ENCODE results near the gene ZNF71.

The ZNF71 gene

DNA sequence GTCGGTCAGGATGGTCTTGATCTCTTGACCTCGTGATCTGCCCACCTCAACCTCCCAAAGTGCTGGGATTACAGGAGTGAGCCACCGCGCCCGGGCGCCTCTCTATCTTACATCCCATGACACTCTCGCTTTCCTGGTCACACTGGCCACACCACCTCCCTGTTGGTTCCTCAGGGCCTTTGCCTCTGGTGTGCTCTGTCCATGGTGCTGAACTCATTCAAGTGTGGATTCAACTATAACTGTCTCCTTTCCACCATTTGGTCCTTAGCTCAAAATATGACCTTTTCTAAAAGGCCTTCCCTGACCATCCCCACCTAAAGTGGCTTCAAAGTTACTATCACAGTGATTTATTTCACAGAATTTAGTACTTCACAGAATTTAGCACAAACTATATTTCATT lies 44.1 kb downstream of the ZNF71 start:
- TF ChIP-seq, protein P1, sequence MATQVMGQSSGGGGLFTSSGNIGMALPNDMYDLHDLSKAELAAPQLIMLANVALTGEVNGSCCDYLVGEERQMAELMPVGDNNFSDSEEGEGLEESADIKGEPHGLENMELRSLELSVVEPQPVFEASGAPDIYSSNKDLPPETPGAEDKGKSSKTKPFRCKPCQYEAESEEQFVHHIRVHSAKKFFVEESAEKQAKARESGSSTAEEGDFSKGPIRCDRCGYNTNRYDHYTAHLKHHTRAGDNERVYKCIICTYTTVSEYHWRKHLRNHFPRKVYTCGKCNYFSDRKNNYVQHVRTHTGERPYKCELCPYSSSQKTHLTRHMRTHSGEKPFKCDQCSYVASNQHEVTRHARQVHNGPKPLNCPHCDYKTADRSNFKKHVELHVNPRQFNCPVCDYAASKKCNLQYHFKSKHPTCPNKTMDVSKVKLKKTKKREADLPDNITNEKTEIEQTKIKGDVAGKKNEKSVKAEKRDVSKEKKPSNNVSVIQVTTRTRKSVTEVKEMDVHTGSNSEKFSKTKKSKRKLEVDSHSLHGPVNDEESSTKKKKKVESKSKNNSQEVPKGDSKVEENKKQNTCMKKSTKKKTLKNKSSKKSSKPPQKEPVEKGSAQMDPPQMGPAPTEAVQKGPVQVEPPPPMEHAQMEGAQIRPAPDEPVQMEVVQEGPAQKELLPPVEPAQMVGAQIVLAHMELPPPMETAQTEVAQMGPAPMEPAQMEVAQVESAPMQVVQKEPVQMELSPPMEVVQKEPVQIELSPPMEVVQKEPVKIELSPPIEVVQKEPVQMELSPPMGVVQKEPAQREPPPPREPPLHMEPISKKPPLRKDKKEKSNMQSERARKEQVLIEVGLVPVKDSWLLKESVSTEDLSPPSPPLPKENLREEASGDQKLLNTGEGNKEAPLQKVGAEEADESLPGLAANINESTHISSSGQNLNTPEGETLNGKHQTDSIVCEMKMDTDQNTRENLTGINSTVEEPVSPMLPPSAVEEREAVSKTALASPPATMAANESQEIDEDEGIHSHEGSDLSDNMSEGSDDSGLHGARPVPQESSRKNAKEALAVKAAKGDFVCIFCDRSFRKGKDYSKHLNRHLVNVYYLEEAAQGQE (IDR thresholded peaks at IDR 0.05; ENCODE audit: low read depth) = peak; percentile 88
- TF ChIP-seq TEAD4 (IDR thresholded peaks at IDR 0.05) = no peak

DNA sequence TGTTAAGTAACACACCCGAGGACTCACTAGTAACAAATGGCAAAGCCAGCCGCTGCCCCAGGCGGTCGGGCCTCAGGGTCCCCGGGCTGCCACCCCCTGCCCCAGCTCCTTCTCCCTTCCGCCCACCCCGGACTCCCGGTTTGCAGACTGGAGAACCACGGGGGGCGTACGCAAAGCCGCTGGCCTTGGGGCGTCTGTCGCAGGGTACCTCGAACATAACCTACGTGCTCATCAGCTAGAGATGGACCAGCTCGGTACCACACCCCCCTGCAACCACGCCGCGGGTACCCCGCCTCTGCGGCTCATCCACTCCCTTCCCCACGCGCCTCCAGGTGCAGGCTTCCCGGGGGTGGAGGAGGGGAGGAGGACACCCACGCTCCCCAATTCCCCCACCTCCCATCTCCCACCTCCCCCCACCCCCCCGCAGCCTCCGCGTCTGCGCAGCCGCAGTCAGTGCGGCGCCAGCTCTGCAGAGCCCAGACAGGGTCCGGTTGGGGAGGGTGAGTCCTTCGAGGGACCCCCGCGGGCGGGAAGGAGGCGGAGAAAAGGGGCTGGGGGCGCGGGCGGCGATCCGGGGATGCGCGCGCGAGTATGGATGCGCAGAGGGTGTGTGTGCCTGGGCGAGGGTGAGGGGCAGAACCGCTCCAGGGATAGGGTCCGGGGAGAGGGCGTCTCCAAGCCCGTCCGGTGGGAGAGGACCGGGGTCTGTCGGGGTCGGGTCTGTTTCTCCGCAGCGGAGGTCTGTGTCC lies 47.8 kb downstream of the ZNF71 start, which contains the start of gene SMIM17:
TSS of gene SMIM17 (plus strand) at position 449 of the 749 bp plus-strand sequence. CDS start 2,509 bp downstream, outside the sequence.
- TF ChIP-seq TAF1 (IDR thresholded peaks at IDR 0.05; ENCODE audit: low read depth) (no peak), FOXM1 (IDR thresholded peaks at IDR 0.05; ENCODE audit: borderline replicate concordance, low read depth) (no peak)
- TF ChIP-seq, protein P2, sequence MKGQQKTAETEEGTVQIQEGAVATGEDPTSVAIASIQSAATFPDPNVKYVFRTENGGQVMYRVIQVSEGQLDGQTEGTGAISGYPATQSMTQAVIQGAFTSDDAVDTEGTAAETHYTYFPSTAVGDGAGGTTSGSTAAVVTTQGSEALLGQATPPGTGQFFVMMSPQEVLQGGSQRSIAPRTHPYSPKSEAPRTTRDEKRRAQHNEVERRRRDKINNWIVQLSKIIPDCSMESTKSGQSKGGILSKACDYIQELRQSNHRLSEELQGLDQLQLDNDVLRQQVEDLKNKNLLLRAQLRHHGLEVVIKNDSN (IDR thresholded peaks at IDR 0.05) = no peak

DNA sequence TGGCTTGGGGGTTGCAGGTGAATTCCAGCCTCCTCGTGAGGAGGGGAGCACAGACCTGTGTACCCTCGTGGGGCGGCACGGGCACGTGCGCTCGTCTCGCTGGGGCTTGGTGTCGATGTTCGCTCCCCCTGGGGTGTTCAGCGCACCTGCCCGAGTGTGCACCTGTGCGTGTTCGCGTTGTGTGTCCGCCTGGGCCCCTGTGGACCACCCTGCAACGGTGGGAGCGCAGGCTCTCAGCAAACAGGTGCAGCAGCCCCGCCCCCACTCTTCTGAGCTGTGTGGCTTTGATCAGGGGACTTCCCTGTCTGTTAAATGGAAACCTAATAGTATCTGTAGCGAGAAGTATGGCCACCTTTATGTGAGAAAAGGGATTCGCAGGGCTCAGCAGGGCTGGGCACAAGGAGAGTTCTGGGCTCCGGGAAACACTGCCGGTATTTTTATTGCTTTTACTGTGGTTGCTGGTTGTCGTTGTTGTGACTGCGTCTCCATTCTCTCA lies 48.4 kb downstream of the ZNF71 start:
- TF ChIP-seq TEAD4 (IDR thresholded peaks at IDR 0.05) (no peak), RAD21 (IDR thresholded peaks at IDR 0.05; ENCODE audit: low read depth) (no peak), CEBPB (IDR thresholded peaks at IDR 0.05) (no peak)
- TF ChIP-seq, protein P2 (IDR thresholded peaks at IDR 0.05) = no peak

DNA sequence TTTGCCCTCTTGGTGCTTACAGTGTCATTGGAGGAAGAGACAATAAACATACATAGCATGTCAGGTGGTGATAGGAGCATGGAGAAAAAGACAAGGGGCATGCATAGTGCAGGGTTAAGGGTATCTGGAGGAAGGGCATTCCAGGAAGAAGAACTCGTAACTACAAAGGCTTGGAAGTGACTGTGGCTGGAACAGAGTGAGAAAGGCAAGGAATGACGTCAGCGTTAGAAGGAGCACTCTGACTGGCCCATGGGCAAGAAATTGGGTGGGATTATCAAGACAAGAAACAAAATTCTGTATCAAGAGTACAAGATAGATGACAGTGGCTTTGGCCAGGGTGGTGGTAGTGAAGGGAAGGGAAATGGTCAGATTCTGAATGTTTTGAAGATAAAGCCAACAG lies 59.0 kb downstream of the ZNF71 start:
- TF ChIP-seq ZBTB7A (IDR thresholded peaks at IDR 0.05; ENCODE audit: low read depth) (no peak), TAF1 (IDR thresholded peaks at IDR 0.05; ENCODE audit: low read depth) (no peak), EP300 (IDR thresholded peaks at IDR 0.05; ENCODE audit: borderline replicate concordance) (no peak), TCF12 (IDR thresholded peaks at IDR 0.05; ENCODE audit: low read depth) (no peak), FOXM1 (IDR thresholded peaks at IDR 0.05; ENCODE audit: borderline replicate concordance, low read depth) (no peak), CREB1 (IDR thresholded peaks at IDR 0.05; ENCODE audit: low read depth) (no peak), TEAD4 (IDR thresholded peaks at IDR 0.05) (no peak), EGR1 (IDR thresholded peaks at IDR 0.05) (no peak), CEBPB (IDR thresholded peaks at IDR 0.05) (no peak), NFIC (IDR thresholded peaks at IDR 0.05) (no peak), YY1 (IDR thresholded peaks at IDR 0.05; ENCODE audit: low read depth) (no peak), RAD21 (IDR thresholded peaks at IDR 0.05; ENCODE audit: low read depth) (no peak)
- TF ChIP-seq, protein P1 (IDR thresholded peaks at IDR 0.05; ENCODE audit: low read depth) = no peak
- TF ChIP-seq, protein P2 (IDR thresholded peaks at IDR 0.05) = no peak
- TF ChIP-seq, protein P3, sequence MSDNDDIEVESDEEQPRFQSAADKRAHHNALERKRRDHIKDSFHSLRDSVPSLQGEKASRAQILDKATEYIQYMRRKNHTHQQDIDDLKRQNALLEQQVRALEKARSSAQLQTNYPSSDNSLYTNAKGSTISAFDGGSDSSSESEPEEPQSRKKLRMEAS (IDR thresholded peaks at IDR 0.05) = no peak

DNA sequence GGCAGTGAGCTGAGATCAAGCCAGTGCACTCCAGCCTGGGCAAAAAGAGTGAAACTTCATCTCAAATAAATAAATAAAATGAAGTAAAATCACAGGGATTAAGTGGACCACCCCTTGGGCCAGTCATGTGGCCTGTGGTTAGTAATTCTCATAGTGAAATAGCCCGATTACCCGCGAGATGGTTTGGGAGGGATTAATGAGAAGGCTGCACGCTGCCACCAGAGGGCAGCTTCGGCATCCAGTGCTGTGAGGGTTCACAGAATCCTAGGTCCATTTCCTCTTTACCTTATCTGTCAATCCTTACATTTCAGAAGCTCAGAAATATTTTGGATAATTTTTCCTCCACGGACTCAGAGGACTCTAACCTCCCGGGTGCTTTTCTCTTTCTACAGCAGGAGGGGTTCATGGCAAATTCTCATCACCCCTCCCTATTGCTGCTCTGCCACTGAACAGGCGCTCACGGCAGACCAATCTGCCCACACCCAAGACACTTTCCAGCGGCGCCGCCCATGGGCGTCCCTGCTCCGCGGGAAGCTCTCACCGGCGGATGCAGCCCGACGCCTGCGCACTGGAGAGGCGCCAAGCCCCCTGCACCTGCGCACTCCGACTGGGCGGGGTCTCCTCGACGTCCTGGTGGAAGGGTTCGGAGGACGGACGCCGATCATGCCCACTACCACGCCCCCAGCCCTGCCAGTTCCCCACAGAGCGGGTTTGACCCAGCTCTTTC lies 65.4 kb downstream of the ZNF71 start:
- no peak for TF ChIP-seq YY1 (IDR thresholded peaks at IDR 0.05; ENCODE audit: low read depth)
- TF ChIP-seq TAF1 (IDR thresholded peaks at IDR 0.05; ENCODE audit: low read depth) = no peak

DNA sequence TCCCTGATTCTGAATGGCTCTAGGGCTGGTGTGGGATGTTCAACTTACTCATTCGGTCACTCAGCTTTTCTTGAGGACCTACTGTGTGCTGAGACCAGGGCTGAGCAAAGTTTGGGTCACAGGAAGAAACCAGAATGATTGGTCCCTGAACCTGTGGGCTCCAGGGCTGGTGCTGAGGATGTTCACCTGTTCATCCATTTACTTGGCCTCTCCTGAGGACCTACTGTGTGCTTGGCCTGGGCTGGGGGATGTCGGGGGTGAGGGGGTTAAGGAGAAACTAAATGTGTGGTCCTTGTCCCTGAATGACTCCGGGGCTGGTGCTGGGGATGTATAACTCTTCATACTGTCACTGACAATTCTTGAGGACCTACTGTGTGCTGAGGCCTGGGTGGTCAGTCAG lies 66.1 kb downstream of the ZNF71 start:
- TF ChIP-seq, protein P2 (IDR thresholded peaks at IDR 0.05) = no peak
- TF ChIP-seq CREB1 (IDR thresholded peaks at IDR 0.05; ENCODE audit: low read depth) = no peak
- TF ChIP-seq, protein P1 (IDR thresholded peaks at IDR 0.05; ENCODE audit: low read depth) = no peak
- no peak for TF ChIP-seq RAD21 (IDR thresholded peaks at IDR 0.05; ENCODE audit: low read depth)
- TF ChIP-seq EGR1 (IDR thresholded peaks at IDR 0.05) = no peak
- no peak for TF ChIP-seq YY1 (IDR thresholded peaks at IDR 0.05; ENCODE audit: low read depth)
- no peak for TF ChIP-seq CEBPB (IDR thresholded peaks at IDR 0.05)
- TF ChIP-seq NFIC (IDR thresholded peaks at IDR 0.05) = no peak
- TF ChIP-seq, protein P3 (IDR thresholded peaks at IDR 0.05) = no peak
- TF ChIP-seq EP300 (IDR thresholded peaks at IDR 0.05; ENCODE audit: borderline replicate concordance) = no peak
- TF ChIP-seq TCF12 (IDR thresholded peaks at IDR 0.05; ENCODE audit: low read depth) = no peak
- TF ChIP-seq ZBTB7A (IDR thresholded peaks at IDR 0.05; ENCODE audit: low read depth) = no peak
- TF ChIP-seq FOXM1 (IDR thresholded peaks at IDR 0.05; ENCODE audit: borderline replicate concordance, low read depth) = no peak
- no peak for TF ChIP-seq TAF1 (IDR thresholded peaks at IDR 0.05; ENCODE audit: low read depth)
- no peak for TF ChIP-seq TEAD4 (IDR thresholded peaks at IDR 0.05)

All from Ishikawa (cell line).